ENCODE results near the gene MUCL3.

- TF ChIP-seq CTCF (IDR thresholded peaks at IDR 0.05) (peak; percentile 31 to 70 (median 58)), POLR2A (IDR thresholded peaks at IDR 0.05) (no peak)
These were observed 1.7 kb downstream of the MUCL3 start for GRCh38 chr6:30942338-30943060.
